NCI-H2196 (cell line): Measurements from ENCODE around the gene JAGN1.
"Not testable (repeated sequence)": the region's sequence is repeated elsewhere in the genome, so short reads cannot be mapped to it uniquely, and the experiment has no call there.

ENCODE experiments used
- DNase-seq: peaks from one replicate; lab custom pipeline; 2025; ENCODE audit not compliant: unreplicated experiment; lab: John Stamatoyannopoulos, UW

JAGN1 gene

DNA sequence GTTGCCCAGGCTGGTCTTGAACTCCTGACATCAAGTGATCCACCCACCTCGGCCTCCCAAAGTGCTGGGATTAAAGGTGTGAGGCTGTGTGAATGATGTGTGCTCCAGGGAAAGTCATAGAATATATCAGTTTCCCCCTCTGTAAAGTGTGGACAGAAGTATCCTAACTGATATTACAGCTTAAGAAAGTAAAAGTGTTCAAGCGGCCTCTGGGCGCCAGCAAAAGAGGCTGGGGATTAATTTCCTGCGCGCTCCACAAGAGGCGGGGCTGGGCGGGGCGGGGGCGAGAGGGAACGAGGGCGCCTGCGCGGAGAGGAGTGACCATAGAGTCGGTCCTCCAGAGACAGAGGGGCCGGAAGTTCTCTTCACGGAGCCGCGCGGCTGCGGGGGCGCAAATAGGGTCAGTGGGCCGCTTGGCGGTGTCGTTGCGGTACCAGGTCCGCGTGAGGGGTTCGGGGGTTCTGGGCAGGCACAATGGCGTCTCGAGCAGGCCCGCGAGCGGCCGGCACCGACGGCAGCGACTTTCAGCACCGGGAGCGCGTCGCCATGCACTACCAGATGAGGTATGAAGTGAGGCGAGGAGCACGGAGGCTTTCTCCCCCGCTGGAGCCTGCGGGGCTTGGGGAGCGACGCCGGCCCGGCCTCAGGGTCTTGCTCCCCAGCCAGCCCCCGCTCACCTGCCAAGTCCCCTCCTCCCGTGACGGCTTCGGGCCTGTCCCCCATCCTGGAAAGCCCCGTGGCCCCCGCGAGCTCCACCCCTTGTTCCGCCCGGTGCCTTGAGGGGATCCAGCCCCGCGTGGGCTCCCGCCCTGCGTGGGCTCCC lies at the start of gene JAGN1:
TSS of gene JAGN1 (plus strand) at position 362 of the 823 bp plus-strand sequence. CDS start at position 475, 113 bp downstream.
- peak; percentile 67 for DNase-seq

GRCh38 chr3:9841015-9841414 lies 49.4 kb upstream of the JAGN1 start:
- no peak for DNase-seq

DNA sequence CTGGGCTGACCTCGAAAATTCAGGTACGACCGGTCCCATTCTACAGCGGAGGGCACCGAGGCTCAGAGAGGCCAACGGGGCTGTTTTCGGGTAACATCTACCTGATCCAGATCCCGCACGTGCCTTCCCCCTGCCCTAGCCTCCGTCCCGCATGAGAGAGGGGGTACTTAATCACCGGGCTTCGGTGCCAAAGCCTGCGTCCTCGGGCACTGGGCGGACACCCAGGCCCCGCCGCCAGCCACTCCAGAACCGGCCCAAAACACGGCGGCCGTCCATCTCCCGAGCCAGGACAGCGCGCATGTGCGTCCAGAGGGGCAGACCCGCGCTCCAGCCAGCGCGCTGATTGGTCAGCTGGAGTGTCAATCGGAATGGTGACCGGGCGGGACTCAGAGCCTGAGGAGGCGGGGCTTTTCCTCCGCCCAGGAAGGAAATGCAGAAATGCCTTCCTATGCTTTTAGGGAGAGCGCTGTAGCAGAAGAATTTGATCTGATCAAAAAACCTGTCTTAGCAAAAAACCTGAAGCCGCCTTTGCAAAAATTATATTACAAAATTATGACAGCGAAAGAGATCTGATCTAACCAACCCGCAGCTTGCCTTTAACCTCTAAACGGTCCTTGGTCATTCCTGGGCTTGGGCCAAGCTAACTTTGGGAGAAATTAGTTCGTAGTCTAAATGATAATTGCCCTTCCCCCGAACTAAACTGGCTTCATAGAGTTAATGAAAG lies 46.5 kb upstream of the JAGN1 start, which contains the start of gene RPUSD3:
TSS of gene RPUSD3 (minus strand) at position 294 of the 724 bp plus-strand sequence. CDS start at position 276, 18 bp downstream.
- DNase-seq = peak; percentile 87

GRCh38 chr3:9846231-9846630 lies 44.2 kb upstream of the JAGN1 start:
- no peak for DNase-seq

GRCh38 chr3:9846931-9847488 lies 43.4 kb upstream of the JAGN1 start:
- no peak for DNase-seq

GRCh38 chr3:9847870-9848269 lies 42.5 kb upstream of the JAGN1 start:
- DNase-seq = not testable (repeated sequence)

DNA sequence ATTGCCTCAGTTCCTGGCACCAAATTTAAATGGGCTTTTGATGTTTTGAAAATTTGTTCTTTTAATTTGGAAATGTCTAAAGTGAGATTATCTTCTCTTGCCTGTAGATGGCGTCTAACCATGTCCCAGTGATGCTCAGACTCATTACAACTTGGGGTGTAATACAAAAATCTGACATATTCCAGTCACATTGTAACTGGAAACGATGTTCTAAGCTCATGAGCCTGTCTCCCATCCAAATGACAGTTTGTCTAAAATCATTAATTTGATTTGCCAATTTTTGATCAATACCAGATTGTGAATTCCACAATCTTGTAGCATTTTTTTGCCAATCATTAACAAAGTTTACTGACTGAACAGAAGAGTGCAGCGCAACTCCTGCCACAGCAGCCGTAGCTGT lies 41.5 kb upstream of the JAGN1 start:
- peak; percentile 3 for DNase-seq

DNA sequence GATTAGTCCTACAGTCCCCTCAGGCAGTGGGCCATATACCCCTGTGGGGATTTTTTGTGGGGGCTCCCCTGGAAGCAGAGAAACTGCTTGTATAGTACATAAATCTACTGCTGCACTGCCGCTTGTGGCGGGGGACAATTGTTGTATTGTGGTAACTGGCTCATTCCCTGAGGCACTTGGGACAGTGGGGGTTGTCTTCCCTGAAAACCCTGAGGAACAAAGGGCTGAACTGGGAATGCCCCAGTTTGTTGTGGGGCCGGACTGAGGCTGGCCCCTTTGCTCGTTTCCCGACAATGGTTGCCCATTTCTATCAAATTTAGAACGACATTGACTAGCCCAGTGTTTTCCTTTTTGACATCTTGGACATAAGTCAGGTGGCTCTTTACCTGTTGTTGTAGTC lies 39.0 kb upstream of the JAGN1 start:
- not testable (repeated sequence) for DNase-seq

- DNase-seq = not testable (repeated sequence)
Measured at GRCh38 chr3:9851926-9852325, 38.5 kb upstream of the JAGN1 start.

GRCh38 chr3:9852528-9852927 lies 37.9 kb upstream of the JAGN1 start:
- DNase-seq = no peak

DNA sequence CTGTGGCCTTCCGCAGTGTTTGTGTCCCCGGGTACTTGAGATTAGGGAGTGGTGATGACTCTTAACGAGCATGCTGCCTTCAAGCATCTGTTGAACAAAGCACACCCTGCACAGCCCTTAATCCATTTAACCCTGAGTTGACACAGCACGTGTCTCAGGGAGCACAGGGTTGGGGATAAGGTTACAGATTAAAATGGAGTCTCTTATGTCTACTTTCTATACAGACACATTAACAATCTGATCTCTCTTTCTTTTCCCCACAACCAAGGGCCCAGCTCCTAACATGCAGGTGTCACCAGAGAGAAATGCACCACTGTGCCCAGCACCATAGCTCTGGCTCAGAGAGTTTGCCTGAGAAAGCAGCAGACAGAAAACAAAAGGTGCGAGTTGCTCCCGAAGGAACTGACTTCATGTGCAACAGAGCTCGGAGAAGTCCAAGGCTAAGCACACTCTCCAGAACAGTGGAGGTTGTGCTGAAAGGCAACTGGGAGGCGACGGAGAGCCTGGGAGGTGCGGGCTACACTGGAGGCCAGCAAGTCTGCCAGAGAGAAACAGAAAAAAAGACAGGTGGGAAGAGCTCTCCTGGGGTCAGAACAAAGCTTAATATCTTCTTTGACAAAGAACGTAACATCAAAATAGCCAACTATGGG lies 36.0 kb upstream of the JAGN1 start:
- DNase-seq = not testable (repeated sequence)

GRCh38 chr3:9855594-9855993 lies 34.8 kb upstream of the JAGN1 start:
- no peak for DNase-seq

GRCh38 chr3:9859530-9860025 lies 30.8 kb upstream of the JAGN1 start:
- DNase-seq = no peak

DNA sequence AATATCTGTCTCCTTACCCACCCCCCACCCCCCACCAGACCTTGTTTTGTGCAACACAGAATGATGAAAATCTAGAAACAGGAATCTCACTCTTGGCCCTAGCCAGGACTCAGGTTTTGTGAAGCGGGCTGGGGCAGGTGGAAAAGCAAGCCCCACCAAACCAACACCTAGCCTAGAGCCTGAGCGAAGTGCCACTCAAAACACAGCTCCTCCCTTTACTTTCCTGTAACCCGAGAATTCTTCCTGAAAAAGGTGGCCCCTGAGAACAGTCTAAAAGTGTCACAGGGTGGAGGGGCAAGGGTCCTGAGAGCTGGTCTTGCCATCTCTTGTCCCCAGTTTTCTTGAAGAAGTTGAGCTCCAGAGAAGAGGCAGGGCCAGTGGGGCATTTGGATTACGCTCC lies 29.2 kb upstream of the JAGN1 start:
- no peak for DNase-seq

DNA sequence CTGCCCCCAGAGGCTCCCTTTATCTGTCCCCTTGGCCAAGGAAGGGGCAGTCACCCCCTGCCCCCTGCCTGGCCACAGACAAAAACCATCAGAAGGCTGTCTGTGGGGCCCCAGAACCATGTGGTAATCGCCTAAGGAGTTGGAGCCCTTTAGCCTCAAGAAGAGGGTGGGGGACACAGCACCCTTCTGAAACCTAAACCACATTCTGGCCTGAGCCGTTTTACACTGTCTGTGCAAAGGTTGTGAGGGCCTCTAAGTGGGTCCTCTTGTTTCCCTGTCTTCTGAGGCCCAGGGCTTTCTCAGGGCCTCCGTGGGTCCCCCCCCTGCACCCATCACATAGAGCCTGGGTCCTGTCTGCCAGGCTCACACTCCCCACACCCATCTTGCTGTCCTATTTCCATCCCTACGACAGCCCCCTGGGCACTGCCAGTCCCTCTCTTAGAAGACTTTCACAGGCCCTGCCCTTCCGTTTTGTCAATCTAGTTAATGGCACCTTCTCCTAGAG lies 28.7 kb upstream of the JAGN1 start:
- DNase-seq = no peak

DNA sequence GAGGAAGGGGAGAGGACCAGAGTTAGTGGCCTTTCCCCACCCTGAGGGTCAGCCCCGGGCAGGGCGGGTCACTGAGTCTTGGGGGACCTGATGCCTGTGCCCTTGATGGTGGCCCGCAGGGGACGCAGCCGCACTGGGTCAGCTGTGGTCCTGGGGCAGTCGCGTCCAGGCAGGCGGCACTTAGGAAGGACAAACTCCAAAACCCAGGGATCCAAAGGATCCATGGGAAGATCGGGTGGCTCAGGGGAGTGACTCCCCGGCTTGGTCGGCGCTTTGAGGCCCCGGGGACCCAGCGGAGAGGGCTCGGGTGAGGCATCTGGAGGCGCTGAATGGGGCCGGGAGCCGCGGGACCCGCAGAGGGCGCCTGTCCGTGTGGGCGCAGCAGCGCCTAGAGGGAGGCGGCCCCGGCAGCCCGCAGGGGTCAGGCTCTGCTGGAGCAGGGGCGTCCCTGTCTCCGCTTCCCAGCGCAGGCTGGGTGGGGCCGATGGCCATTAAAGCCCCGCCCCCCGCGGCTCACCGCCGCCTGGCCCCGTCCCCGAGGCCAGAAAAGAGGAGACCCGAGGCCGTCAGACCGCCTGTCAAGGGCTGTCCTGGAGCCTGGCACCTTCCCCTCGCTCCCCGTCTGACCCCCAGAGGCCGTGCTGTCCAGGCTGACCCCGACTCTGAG lies 27.9 kb upstream of the JAGN1 start:
- DNase-seq = no peak

GRCh38 chr3:9863058-9863772 lies 27.2 kb upstream of the JAGN1 start:
- no peak for DNase-seq

DNA sequence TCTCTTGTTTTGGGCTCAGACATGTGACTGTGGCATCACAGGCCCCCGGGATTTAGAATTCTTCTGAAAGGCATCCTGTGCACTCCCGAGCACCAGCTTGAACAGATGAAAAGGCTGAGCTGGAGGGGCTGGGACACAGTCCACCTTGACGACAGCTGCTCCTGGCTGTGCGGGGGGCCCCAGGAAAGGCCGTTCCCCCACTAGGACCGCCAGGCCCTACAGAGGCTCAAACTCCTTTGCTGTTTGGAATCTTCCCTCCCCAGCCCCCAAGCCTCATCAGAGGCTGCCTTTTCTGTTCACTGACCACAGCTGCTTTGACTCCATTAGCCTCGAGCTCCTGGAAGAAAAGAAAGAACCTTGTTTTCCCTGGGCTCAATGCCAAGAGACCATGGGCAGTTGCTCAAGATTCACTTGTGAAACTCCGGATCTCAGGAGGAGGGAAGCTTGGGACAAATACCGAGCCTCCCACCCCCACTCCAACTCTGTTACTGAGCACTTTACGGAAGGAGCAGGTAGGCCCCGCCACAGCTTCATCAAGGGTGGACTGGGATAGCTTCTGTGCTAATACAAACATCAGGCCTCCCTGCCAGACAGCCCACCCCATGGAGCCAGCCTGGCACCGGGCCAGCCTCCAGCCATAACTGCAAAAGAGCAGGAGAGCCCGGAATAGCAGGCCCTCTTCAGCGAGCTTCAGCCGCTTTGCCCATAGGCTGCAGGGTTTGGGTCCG lies 26.0 kb upstream of the JAGN1 start:
- DNase-seq = no peak

DNA sequence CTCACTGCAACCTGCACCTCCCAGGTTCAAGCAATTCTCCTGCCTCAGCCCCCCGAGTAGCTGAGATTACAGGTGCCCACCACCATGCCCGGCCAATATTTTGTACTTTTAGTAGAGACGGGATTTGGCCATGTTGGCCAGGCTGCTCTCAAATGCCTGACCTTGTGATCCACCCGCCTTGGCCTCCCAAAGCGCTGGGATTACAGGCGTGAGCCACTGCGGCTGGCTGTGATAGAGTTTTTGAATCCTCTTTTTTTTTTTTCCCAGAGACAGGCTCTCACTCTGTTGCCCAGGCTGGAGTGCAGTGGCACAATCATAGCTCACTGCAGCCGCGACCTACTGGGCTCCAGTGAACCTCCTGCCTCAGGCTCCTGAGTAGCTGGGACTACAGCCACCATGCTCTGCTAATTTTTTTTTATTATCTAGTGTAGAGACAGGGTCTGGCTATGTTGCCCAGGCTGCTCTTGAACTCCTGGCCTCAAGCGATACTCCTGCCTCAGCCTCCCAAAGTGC lies 25.2 kb upstream of the JAGN1 start:
- not testable (repeated sequence) for DNase-seq
